ENCODE data around the gene TANGO2.

DNA sequence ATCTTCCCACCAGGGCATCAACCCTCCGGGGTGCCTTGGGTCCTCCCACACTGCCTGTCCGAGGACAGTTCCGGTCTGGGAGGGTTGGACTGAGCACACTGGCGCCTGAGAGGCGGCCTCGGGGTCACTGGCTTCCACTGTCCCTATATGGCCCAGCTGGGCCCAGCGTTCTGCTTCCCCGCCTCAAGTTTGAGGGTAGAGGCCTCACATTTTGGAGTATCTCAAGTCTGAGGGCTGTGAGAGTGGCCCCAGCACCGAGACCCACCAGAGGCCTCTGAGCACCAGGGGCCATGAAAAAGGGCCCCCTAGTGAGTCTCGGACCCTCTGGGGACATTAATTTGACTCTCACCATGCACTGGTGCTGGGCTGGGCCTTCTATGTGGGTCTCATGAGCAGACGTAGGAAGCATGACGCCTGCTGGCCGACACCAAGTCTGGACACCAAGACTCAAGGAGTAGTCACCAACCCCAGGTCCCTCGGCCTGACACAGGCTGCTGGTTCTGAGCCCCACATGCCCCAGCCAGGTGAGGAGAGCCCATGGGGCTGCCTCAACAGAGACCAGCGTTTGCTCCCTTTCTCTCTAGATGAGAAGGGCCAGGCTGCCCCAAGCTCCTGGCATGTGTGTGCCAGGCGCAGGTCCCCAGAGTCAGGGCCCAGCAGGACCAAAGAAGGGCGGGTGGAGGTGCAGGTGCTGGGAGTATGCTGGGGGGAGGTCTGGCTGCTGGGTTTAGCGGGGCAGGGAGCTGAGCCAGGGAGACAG is 31.8 kb upstream of the TANGO2 start:
- TF ChIP-seq, protein P1, sequence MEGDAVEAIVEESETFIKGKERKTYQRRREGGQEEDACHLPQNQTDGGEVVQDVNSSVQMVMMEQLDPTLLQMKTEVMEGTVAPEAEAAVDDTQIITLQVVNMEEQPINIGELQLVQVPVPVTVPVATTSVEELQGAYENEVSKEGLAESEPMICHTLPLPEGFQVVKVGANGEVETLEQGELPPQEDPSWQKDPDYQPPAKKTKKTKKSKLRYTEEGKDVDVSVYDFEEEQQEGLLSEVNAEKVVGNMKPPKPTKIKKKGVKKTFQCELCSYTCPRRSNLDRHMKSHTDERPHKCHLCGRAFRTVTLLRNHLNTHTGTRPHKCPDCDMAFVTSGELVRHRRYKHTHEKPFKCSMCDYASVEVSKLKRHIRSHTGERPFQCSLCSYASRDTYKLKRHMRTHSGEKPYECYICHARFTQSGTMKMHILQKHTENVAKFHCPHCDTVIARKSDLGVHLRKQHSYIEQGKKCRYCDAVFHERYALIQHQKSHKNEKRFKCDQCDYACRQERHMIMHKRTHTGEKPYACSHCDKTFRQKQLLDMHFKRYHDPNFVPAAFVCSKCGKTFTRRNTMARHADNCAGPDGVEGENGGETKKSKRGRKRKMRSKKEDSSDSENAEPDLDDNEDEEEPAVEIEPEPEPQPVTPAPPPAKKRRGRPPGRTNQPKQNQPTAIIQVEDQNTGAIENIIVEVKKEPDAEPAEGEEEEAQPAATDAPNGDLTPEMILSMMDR (IDR thresholded peaks at IDR 0.05; ENCODE audit: poor library complexity, severe bottlenecking) = no peak
- TF ChIP-seq EP300 (conservative IDR thresholded peaks at IDR 0.05; ENCODE audit: poor library complexity, severe bottlenecking) (no peak), EZH2 (IDR thresholded peaks at IDR 0.05; ENCODE audit: borderline replicate concordance, insufficient read depth, low read length, poor library complexity, severe bottlenecking) (no peak)

Measured in neural cell (in vitro differentiated cells).